Measurements from ENCODE around the gene MAPT.

MAPT gene

GRCh38 chr17:45941395-45941794, 47.0 kb downstream of the MAPT start:
- no peaks in the 10 kb centered on the region for H3K36me3 ChIP-seq (ENCODE audit: control insufficient read depth, insufficient read depth, low read length)
- H3K27me3 ChIP-seq (ENCODE audit: control insufficient read depth, insufficient read depth, low read length) = no peaks in the 10 kb centered on the region; the same call in 1 of the 2 replicates
- no peak overlapping the region for H3K9ac ChIP-seq (ENCODE audit: low read depth, low read length)
- H3K4me3 ChIP-seq (ENCODE audit: low read depth, low read length) = no peak overlapping the region
- H3K4me1 ChIP-seq (ENCODE audit: control insufficient read depth, insufficient read depth, low read length) = peaks cover 11% of the 10 kb centered on the region
- H3K9me3 ChIP-seq (ENCODE audit: control insufficient read depth, insufficient read depth, low read length) = no peaks in the 10 kb centered on the region
- no peak overlapping the region for H3K27ac ChIP-seq (ENCODE audit: low read depth, low read length)

- Histone ChIP-seq H3K4me1 (ENCODE audit: control insufficient read depth, insufficient read depth, low read length) (peaks cover 11% of the 10 kb centered on the region), H3K36me3 (ENCODE audit: control insufficient read depth, insufficient read depth, low read length) (no peaks in the 10 kb centered on the region), H3K9ac (ENCODE audit: low read depth, low read length) (no peak overlapping the region), H3K27ac (ENCODE audit: low read depth, low read length) (no peak overlapping the region), H3K27me3 (ENCODE audit: control insufficient read depth, insufficient read depth, low read length) (no peaks in the 10 kb centered on the region; the same call in 1 of the 2 replicates), H3K4me3 (ENCODE audit: low read depth, low read length) (no peak overlapping the region), H3K9me3 (ENCODE audit: control insufficient read depth, insufficient read depth, low read length) (no peaks in the 10 kb centered on the region)
Observed at GRCh38 chr17:45942284-45942683, 47.9 kb downstream of the MAPT start.

- no peaks in the 10 kb centered on the region for H3K36me3 ChIP-seq (ENCODE audit: control insufficient read depth, insufficient read depth, low read length)
- peaks cover 26% of the 10 kb centered on the region for H3K27me3 ChIP-seq (ENCODE audit: control insufficient read depth, insufficient read depth, low read length)
- no peak overlapping the region for H3K27ac ChIP-seq (ENCODE audit: low read depth, low read length)
- no peak overlapping the region for H3K4me3 ChIP-seq (ENCODE audit: low read depth, low read length)
- no peaks in the 10 kb centered on the region for H3K9me3 ChIP-seq (ENCODE audit: control insufficient read depth, insufficient read depth, low read length)
- H3K9ac ChIP-seq (ENCODE audit: low read depth, low read length) = no peak overlapping the region
- H3K4me1 ChIP-seq (ENCODE audit: control insufficient read depth, insufficient read depth, low read length) = peaks cover 20% of the 10 kb centered on the region
Observed at GRCh38 chr17:45946841-45947256, 52.5 kb downstream of the MAPT start.

GRCh38 chr17:45948498-45948880, 54.1 kb downstream of the MAPT start:
- no peak overlapping the region for H3K27ac ChIP-seq (ENCODE audit: low read depth, low read length)
- H3K9me3 ChIP-seq (ENCODE audit: control insufficient read depth, insufficient read depth, low read length) = no peaks in the 10 kb centered on the region
- peak overlapping the region; percentile 43; the same call in 1 of the 2 replicates for H3K4me3 ChIP-seq (ENCODE audit: low read depth, low read length)
- H3K36me3 ChIP-seq (ENCODE audit: control insufficient read depth, insufficient read depth, low read length) = no peaks in the 10 kb centered on the region
- peak overlapping the region; percentile 18; the same call in 1 of the 2 replicates for H3K9ac ChIP-seq (ENCODE audit: low read depth, low read length)
- H3K4me1 ChIP-seq (ENCODE audit: control insufficient read depth, insufficient read depth, low read length) = peaks cover 10% of the 10 kb centered on the region
- H3K27me3 ChIP-seq (ENCODE audit: control insufficient read depth, insufficient read depth, low read length) = peaks cover 26% of the 10 kb centered on the region

- H3K4me3 ChIP-seq (ENCODE audit: low read depth, low read length) = peak overlapping the region; percentile 43
- peaks cover 26% of the 10 kb centered on the region for H3K27me3 ChIP-seq (ENCODE audit: control insufficient read depth, insufficient read depth, low read length)
- peak overlapping the region; percentile 18; the same call in 1 of the 2 replicates for H3K9ac ChIP-seq (ENCODE audit: low read depth, low read length)
- no peak overlapping the region for H3K27ac ChIP-seq (ENCODE audit: low read depth, low read length)
- peaks cover 10% of the 10 kb centered on the region for H3K4me1 ChIP-seq (ENCODE audit: control insufficient read depth, insufficient read depth, low read length)
- H3K36me3 ChIP-seq (ENCODE audit: control insufficient read depth, insufficient read depth, low read length) = no peaks in the 10 kb centered on the region
- no peaks in the 10 kb centered on the region for H3K9me3 ChIP-seq (ENCODE audit: control insufficient read depth, insufficient read depth, low read length)
Observed at GRCh38 chr17:45948881-45949624, 54.7 kb downstream of the MAPT start.

- no peaks in the 10 kb centered on the region for H3K9me3 ChIP-seq (ENCODE audit: control insufficient read depth, insufficient read depth, low read length)
- peaks cover 26% of the 10 kb centered on the region for H3K27me3 ChIP-seq (ENCODE audit: control insufficient read depth, insufficient read depth, low read length)
- H3K9ac ChIP-seq (ENCODE audit: low read depth, low read length) = no peak overlapping the region
- no peak overlapping the region for H3K27ac ChIP-seq (ENCODE audit: low read depth, low read length)
- peaks cover 10% of the 10 kb centered on the region for H3K4me1 ChIP-seq (ENCODE audit: control insufficient read depth, insufficient read depth, low read length)
- no peak overlapping the region for H3K4me3 ChIP-seq (ENCODE audit: low read depth, low read length)
- H3K36me3 ChIP-seq (ENCODE audit: control insufficient read depth, insufficient read depth, low read length) = no peaks in the 10 kb centered on the region
Observed at GRCh38 chr17:45949755-45950320, 55.5 kb downstream of the MAPT start.

GRCh38 chr17:45950888-45951287, 56.5 kb downstream of the MAPT start:
- peaks cover 26% of the 10 kb centered on the region for H3K27me3 ChIP-seq (ENCODE audit: control insufficient read depth, insufficient read depth, low read length)
- H3K4me1 ChIP-seq (ENCODE audit: control insufficient read depth, insufficient read depth, low read length) = peaks cover 10% of the 10 kb centered on the region
- no peaks in the 10 kb centered on the region for H3K9me3 ChIP-seq (ENCODE audit: control insufficient read depth, insufficient read depth, low read length)
- no peaks in the 10 kb centered on the region for H3K36me3 ChIP-seq (ENCODE audit: control insufficient read depth, insufficient read depth, low read length)
- H3K4me3 ChIP-seq (ENCODE audit: low read depth, low read length) = no peak overlapping the region
- no peak overlapping the region for H3K9ac ChIP-seq (ENCODE audit: low read depth, low read length)
- H3K27ac ChIP-seq (ENCODE audit: low read depth, low read length) = no peak overlapping the region

GRCh38 chr17:45951403-45951802, 57.0 kb downstream of the MAPT start:
- H3K9ac ChIP-seq (ENCODE audit: low read depth, low read length) = no peak overlapping the region
- H3K27ac ChIP-seq (ENCODE audit: low read depth, low read length) = no peak overlapping the region
- no peak overlapping the region for H3K4me3 ChIP-seq (ENCODE audit: low read depth, low read length)
- H3K36me3 ChIP-seq (ENCODE audit: control insufficient read depth, insufficient read depth, low read length) = no peaks in the 10 kb centered on the region
- H3K4me1 ChIP-seq (ENCODE audit: control insufficient read depth, insufficient read depth, low read length) = peaks cover 10% of the 10 kb centered on the region
- H3K9me3 ChIP-seq (ENCODE audit: control insufficient read depth, insufficient read depth, low read length) = no peaks in the 10 kb centered on the region
- H3K27me3 ChIP-seq (ENCODE audit: control insufficient read depth, insufficient read depth, low read length) = peaks cover 26% of the 10 kb centered on the region

GRCh38 chr17:45951941-45952340, 57.6 kb downstream of the MAPT start:
- peaks cover 10% of the 10 kb centered on the region for H3K4me1 ChIP-seq (ENCODE audit: control insufficient read depth, insufficient read depth, low read length)
- H3K27ac ChIP-seq (ENCODE audit: low read depth, low read length) = no peak overlapping the region
- no peaks in the 10 kb centered on the region for H3K9me3 ChIP-seq (ENCODE audit: control insufficient read depth, insufficient read depth, low read length)
- no peak overlapping the region for H3K9ac ChIP-seq (ENCODE audit: low read depth, low read length)
- no peak overlapping the region for H3K4me3 ChIP-seq (ENCODE audit: low read depth, low read length)
- H3K27me3 ChIP-seq (ENCODE audit: control insufficient read depth, insufficient read depth, low read length) = peaks cover 26% of the 10 kb centered on the region
- no peaks in the 10 kb centered on the region for H3K36me3 ChIP-seq (ENCODE audit: control insufficient read depth, insufficient read depth, low read length)

GRCh38 chr17:45952814-45953320, 58.5 kb downstream of the MAPT start:
- no peak overlapping the region for H3K9ac ChIP-seq (ENCODE audit: low read depth, low read length)
- no peak overlapping the region for H3K27ac ChIP-seq (ENCODE audit: low read depth, low read length)
- no peak overlapping the region for H3K4me3 ChIP-seq (ENCODE audit: low read depth, low read length)
- H3K27me3 ChIP-seq (ENCODE audit: control insufficient read depth, insufficient read depth, low read length) = peaks cover 26% of the 10 kb centered on the region
- H3K36me3 ChIP-seq (ENCODE audit: control insufficient read depth, insufficient read depth, low read length) = no peaks in the 10 kb centered on the region
- no peaks in the 10 kb centered on the region for H3K9me3 ChIP-seq (ENCODE audit: control insufficient read depth, insufficient read depth, low read length)
- H3K4me1 ChIP-seq (ENCODE audit: control insufficient read depth, insufficient read depth, low read length) = peaks cover 10% of the 10 kb centered on the region

- no peaks in the 10 kb centered on the region for H3K9me3 ChIP-seq (ENCODE audit: control insufficient read depth, insufficient read depth, low read length)
- peaks cover 22% of the 10 kb centered on the region for H3K27me3 ChIP-seq (ENCODE audit: control insufficient read depth, insufficient read depth, low read length)
- no peak overlapping the region for H3K9ac ChIP-seq (ENCODE audit: low read depth, low read length)
- peaks cover 7% of the 10 kb centered on the region for H3K4me1 ChIP-seq (ENCODE audit: control insufficient read depth, insufficient read depth, low read length)
- H3K36me3 ChIP-seq (ENCODE audit: control insufficient read depth, insufficient read depth, low read length) = no peaks in the 10 kb centered on the region
- no peak overlapping the region for H3K4me3 ChIP-seq (ENCODE audit: low read depth, low read length)
- H3K27ac ChIP-seq (ENCODE audit: low read depth, low read length) = no peak overlapping the region
Observed at GRCh38 chr17:45953561-45953960, 59.2 kb downstream of the MAPT start.
